GM21526 (cell line): ENCODE data around the gene PSEN2.

Experiments
- ATAC-seq: cut with Tn5 transposase; IDR thresholded peaks from one replicate; pipeline ENCODE4 v1.9.1; 2021; ENCODE audit warnings: moderate library complexity; ENCODE audit not compliant: unreplicated experiment, low FRiP score

Gene PSEN2

GRCh38 chr1:226884966-226885820, 14.8 kb downstream of the PSEN2 start:
- no peak for ATAC-seq

DNA sequence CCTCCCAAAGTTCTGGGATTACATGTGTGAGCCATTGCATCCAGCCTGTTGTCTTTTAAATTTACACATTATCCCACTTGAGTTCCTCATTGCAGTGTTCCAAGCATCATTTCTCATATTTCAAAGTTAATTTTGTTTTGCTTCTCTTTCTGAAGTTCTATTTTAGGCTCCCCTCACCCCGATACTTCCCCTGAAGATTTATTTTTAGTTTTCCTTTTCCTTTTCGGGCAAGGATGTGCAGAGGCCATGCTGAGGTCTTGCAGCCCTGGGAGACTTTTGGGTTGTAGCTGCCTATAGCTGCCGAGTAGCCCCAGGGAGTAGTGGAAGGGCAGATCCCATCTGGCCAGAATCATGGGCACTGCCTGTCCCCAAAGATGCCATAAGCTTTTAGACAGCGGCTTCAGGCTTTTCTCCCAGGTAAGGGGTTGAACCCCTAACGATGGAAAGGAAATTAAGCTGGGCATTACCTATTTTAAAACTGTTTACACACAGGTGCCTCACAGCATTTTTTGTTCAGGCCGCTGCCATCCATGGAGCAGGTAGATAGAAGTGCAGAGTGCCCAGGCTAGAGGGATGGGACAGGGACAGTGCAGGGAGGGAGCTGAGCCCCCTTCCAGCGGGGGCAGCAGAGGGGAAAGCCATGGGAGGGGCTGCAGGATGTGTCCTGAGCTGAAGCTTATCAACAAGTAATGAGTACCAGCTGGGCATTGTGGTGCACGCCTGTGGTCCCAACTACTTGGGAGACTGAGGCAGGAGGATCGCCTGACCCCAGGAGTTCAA, 15.9 kb downstream of the PSEN2 start:
- ATAC-seq, result no peak

- ATAC-seq, result no peak
Measured at GRCh38 chr1:226887006-226887405, 16.6 kb downstream of the PSEN2 start.

- no peak for ATAC-seq
Measured at GRCh38 chr1:226888021-226888420, 17.6 kb downstream of the PSEN2 start.

- no peak for ATAC-seq
Measured at GRCh38 chr1:226888816-226889215, 18.4 kb downstream of the PSEN2 start.

GRCh38 chr1:226889616-226890330, 19.4 kb downstream of the PSEN2 start:
- no peak for ATAC-seq

- ATAC-seq, result no peak
Measured at GRCh38 chr1:226890331-226891108, 20.1 kb downstream of the PSEN2 start.

GRCh38 chr1:226891346-226891745, 20.9 kb downstream of the PSEN2 start:
- no peak for ATAC-seq

- no peak for ATAC-seq
Measured at GRCh38 chr1:226891846-226892523, 21.6 kb downstream of the PSEN2 start.

- ATAC-seq, result no peak
Measured at GRCh38 chr1:226892524-226892875, 22.1 kb downstream of the PSEN2 start.

DNA sequence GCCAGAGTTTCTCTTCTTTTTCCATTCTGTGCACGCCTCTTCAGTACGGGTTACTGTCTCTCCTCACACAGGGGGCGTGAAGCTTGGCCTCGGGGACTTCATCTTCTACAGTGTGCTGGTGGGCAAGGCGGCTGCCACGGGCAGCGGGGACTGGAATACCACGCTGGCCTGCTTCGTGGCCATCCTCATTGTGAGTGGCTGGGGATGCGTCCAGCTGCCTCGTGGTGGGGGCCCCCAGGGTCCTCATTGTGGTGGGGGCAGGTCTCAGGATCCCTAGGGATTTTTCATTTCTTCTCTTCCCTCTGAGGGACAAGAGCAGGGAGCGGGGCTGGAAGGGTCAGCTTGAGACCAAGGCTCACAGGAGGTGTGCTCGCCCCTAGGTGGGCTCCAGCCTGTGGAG, 23.5 kb downstream of the PSEN2 start:
- no peak for ATAC-seq

DNA sequence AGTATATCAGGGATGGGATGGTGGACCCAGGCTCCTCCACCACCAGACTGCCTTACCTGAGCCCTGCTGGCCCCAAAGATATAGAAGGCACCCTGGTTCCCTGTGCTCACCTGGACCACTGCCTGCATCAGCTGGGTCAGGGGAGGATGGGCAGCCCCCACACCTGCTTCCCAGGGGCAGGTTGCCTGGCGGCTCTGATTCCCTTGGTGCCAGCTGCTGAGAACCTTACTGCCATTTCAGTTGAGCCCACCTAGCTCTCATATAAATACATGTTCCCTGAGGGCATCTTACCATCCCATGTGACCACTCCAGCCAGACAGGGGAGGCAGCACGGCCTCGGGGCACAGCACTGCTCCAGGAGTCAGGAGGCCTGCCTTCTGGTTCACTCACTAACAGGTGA, 24.4 kb downstream of the PSEN2 start:
- ATAC-seq, result no peak

GRCh38 chr1:226895644-226896043, 25.2 kb downstream of the PSEN2 start:
- ATAC-seq, result no peak

- ATAC-seq, result no peak
Measured at GRCh38 chr1:226898246-226898645, 27.8 kb downstream of the PSEN2 start.

GRCh38 chr1:226901421-226901820, 31.0 kb downstream of the PSEN2 start:
- no peak for ATAC-seq

- ATAC-seq, result no peak
Measured at GRCh38 chr1:226902601-226903000, 32.2 kb downstream of the PSEN2 start.

DNA sequence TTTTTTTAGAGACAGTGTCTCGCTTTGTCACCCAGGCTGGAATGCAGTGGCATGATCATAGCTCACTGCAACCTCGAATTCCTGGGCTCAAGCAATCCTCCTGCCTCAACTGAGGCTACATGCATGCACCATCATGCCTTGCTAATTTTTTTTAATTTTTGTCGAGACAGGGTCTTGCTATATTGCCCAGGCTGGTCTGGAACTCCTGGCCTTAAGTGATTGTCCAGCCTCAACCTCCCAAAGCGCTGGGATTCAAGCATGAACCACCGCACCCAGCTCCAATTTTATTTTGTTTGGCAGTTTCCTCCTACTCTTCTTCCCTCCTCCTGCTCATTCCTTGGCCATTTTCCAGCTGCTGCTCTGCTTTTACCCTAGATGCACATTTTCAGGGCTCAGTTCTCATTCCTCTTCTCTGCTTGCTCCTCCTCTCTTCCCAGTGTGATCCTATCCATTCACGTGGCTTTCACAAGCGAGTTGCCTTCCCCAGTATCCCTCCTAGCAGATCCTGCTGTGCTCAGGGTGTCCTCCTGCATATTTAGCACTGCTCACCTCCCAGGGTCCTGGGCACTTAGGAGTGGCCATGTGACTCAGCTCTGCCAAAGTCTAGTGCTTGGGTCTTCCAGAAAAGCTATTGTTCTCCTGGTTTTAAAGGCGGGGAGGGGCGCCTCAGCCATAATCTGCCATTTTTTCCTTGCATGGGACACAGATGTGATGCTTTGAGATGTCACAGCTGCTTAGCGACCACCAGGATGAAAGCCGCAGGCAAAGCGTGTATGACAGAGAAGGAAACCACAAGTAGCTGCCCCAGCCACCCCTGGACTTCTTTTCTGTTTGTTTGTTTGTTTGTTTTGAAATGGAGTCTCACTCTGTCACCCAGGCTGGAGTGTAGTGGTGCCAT, 33.7 kb downstream of the PSEN2 start:
- no peak for ATAC-seq

DNA sequence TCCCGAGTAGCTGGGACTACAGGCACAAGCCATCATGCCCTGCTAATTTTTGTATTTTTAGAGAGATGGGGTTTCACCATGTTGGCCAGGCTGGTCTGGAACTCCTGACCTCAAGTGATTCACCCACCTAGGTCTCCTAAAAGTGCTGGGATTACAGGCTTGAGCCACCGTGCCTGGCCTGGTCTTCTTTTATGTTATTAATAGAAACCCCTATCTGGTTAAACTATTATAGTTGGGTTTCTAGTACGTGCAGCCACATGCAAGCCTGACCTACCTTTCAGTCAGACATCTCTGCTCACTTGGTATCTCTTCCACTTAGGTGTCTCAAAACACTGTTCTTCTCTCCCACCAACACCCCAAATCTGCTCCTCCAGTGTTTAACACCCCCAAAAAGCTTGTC, 34.4 kb downstream of the PSEN2 start:
- ATAC-seq, result no peak

- no peak for ATAC-seq
Measured at GRCh38 chr1:226908419-226908818, 38.0 kb downstream of the PSEN2 start.
